ENCODE data around the gene PECR.

Gene PECR

DNA sequence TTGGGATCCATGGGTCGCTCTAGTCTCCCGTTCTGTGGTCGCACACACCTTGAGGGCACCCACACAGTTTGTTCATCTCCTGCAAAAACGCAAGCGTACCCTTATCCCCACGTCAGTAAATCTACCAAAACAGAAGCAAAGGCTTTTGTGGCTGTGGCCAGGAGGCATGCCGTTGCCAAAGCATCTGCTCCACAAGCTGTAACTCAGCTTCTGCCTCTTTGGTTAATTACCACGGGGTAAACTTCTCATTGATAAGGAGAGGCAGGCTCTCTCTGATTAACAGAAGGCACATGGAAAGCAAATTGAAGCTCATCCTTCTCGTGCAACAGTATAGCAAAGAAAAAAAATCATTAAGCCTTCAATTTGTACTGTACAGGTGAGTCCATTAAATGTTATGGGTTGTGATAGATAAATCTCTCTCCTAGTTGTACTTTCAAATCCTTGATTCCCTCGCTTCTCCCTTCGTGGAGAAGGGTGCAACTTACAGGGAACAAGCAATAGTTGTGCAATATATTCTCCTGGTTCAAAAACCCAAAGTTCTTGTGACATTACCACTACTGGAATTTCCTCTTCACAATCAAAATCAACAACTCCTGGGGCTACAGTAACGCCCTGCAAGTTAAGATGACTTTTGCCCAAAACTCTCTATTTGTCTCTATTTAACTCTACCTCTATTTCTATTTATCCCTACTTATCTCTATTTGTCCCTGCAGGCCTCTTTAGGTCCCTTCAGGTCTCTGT, 10.3 kb downstream of the PECR start:
- no peak for DNase-seq (ENCODE audit: low read depth)

DNA sequence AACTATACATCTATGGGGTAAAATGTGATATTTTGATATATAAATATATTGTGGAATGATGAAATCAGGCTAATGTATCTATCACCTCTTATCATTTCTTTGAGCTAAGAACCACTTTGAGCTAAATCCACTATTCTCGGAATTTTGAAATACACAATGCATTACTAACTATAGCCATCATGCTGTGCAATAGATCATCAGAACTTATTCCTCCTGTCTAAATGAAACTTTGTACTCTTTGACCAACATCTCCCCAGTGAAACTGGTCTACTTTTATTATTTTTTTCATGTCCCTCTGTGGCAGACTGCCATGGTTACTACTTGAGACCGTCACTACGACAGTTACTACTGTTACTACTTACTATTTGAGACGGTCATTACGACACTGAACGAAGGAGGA, 11.4 kb downstream of the PECR start:
- DNase-seq (ENCODE audit: low read depth): no peak

DNA sequence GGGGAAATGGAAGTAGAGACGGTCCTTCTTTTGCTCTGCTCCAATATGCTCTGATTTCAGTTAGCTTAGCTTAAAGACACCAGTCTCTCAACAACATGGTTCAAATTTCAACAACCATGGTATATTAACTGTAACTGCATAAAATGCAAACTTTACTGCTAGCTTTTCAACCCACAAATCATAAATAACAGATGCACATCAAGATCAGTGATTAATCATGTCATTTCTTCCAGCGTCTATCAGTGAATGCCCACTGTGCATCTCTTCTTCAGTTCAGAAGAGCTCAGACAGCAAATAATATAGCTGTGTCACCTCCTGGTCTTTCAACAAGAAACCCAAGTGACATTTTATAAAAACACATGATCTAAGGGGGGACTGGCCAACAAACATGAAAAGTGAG, 12.6 kb downstream of the PECR start:
- no peak for DNase-seq (ENCODE audit: low read depth)

DNA sequence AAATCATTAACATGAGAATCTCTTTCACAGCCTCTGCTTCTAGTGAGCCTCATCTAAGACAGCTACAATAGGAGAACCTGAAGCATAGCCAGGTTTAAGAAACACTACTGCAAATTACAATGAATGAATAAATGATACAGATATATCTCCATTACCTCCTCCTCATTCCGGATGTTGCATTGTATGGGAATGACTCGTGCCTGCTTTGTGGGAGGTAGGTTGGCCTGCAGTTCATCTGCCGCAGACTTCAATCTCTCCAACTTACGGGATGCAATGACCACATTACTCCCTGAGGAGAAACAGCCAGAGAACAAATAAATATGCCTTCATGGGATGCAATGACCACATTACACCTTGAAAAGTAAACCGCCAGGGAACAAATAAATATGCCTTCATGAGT, 15.4 kb downstream of the PECR start:
- no peak for DNase-seq (ENCODE audit: low read depth)

DNA sequence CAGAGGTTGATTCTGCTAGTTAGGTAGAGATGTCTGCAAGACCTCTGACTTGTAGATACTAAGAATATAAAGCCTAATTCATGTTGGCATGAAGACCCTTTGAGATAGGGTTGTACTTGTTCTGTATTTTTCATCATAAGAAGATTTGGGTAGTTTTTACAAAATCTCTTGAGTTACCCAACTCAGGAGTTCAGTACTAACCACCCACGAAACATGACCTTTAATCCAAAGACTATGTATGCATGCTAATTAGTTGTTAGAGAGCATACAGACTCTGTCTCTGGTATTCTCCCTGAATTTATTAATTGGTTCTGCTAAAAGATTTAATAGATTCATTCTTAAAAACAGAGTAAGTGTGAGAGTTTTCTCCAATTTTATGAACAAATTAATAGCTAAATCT, 16.9 kb downstream of the PECR start:
- no peak for DNase-seq (ENCODE audit: low read depth)

DNA sequence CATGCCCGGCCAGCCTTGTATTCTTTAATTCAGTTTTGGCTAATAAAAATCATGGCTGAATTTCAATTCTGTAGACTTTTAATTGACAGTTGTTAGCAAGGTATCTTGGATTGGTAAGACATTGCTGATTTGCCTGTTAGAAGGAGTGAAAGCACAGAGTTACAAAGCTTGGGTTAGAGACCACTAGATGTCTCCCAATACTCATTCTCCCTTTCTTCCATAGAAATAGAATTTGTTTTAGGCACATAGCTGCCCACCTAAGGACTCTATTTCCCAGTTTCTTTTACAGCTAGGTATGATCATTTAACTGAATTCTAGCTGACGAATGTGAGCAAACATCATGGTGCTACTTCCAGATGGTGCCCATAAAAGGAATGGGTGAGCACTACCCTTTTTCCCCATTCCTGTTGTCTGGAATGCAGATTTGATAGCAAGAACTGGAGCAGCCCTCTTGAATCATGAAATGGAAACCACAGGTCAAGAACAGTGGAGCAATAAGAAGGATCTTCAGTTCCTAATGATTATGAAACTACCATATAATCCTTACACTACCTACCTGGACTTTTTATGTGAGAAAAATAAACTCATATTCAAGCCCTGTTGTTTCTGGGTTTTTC, 17.5 kb downstream of the PECR start:
- DNase-seq (ENCODE audit: low read depth): no peak

DNA sequence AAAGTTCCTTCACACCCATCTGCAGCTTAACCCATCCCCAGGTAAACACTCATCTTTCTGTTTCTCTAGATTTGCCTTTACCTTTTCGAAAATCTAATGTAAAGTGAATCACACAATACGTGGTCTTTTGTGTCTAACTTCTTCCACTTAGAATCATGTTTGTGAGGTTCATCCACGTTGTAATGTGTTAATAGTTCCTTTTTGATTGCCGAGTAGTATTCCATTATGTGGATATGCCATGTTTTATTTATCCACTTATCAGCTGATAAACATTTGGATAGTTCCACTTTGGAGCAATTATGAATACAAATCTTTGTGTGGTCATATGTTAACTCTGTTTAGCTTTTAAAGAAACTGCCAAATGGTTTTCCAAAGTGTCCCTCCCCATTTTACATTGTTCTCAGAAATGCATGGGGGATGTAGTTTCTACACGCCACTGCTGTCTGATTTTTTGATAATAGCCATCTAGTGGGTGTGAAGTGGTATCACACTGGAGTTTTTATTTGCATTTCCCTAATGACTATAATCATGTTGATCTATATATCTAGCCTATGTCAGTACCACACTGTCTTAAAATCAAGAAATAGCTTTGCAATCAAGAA, 22.3 kb downstream of the PECR start:
- no peak for DNase-seq (ENCODE audit: low read depth)

DNA sequence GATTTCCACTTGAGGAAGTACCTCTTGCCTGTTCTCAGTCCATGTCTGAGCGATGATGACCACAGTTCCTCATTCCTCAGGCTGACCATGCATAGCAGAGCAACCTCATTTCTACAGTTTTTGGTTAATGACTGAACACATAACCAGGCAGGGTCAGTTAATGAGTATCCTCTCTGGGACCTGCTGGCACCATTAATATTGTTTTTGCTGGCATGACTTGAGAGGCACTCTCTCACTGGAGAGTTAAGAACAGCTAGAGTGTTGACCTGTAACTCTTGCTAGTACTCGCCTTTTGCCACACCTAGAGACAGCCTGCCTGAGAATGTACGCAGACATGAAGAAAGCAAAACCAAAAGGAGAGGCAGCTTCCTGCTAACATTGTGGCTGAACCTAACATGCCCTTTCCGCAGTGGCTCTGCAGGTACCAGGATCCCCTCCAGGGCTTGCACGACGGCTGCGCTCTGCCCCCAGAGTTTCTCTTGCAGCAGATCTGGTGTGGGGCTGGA, 23.9 kb downstream of the PECR start:
- DNase-seq (ENCODE audit: low read depth): peak; percentile 42

DNA sequence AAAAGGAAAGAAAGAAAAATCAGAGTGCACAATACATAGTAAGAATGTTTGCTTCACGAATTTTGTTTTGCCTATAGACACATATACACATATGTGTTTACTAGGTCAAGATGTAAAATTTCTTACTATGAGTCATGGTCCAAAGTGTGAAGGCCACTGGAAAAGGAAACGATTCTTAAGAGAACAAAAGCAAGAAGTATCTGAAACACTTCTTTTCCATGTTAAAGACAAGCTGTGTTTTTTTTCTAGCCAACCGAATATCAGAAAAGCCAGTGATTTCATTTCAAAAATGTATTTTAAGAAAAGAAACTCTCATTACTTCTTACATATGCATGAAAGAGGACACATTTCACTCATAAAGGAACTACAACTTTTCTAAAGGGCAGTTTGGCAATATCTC, 24.9 kb downstream of the PECR start:
- DNase-seq (ENCODE audit: low read depth): no peak

DNA sequence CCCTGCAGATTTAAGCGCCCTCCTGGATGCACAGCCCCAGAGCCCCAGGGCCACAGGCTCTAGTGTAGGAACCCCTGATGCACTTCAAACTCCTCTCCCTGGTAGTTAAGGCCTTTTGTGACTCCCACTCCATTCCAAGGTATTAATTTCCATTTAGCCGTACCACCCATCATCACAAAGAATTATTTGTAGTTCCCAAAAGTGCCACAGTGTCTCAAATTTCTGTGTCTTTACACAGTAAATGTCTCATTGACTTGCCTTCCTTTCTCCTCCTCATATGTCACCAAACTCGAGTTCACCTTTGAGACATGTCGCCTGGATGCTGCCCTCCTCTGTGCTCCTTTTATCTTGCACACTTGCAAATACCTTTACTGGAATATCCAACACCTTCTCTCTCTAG, 25.9 kb downstream of the PECR start:
- no peak for DNase-seq (ENCODE audit: low read depth)

DNA sequence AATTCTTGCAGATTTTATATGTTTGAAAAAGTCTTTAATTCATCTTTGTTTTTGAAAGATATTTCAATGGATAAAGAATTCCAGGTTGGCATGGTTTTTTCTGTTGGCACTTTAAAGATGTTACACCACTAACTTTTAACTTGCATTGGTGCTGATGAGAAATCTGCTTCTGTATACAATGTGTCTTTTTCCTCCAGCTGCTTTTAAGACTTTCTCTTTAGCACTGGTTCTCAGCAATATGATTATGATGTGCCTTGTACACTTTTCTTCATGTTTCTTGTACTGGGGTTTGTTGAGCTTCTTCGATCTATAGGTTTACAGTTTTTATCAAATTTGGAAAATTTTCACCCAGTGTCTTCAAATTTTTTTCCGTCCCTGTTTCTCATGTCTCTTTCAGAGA, 29.2 kb downstream of the PECR start:
- no peak for DNase-seq (ENCODE audit: low read depth)

DNA sequence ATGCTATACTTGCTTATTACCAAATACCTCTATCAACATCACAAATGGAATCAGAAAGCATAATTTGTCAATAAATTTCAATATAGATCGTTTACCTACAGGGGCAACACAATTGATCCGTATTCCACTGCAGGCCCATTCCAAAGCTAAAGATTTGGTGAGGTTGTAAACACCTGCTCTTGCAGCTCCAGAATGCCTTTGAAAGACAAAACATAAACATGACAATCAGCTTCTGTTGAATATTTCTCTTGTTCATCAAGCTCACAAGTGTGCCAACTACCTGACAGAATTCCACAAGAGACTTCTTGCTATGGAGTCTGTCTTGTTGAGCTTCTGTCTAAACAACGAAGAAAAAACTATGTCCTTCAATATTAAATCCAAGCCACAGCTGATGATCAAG, 30.3 kb downstream of the PECR start:
- no peak for DNase-seq (ENCODE audit: low read depth)

DNA sequence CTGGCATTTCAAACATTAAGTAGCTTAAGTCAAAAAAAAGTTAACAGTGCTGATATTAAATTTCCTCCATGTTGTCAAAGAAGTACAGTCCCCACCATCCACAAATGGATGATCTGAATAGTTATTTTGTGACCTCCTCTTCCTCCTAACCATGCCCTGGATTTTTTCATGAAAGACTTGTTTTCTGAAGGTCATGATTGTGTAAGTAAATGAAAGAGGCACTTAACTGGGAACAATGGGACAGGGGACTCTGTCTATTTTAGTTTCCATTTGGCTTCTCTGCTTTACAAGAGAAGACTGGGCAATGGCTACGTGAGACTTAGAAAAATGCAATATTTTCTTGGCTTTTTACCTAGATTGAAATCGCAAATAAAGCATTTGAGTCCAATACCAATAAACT, 32.2 kb downstream of the PECR start:
- no peak for DNase-seq (ENCODE audit: low read depth)

DNA sequence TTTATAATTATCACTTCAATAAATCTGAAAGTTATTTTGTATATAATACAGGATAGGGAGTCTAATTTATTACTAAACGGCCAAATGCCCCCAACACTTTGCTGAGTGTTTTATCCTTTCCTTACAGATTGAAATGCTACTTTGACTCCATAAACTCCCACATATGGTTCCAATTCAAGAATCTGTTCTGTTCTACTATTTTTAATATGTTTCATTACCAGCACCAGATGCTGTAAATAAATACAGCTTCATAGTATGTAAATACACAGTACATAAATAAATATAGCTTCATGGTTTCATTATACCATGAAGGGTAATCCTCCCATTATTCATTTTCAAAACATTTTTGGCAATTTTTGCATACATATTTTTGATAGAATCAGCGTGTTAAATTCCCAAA, 34.2 kb downstream of the PECR start:
- no peak for DNase-seq (ENCODE audit: low read depth)

DNA sequence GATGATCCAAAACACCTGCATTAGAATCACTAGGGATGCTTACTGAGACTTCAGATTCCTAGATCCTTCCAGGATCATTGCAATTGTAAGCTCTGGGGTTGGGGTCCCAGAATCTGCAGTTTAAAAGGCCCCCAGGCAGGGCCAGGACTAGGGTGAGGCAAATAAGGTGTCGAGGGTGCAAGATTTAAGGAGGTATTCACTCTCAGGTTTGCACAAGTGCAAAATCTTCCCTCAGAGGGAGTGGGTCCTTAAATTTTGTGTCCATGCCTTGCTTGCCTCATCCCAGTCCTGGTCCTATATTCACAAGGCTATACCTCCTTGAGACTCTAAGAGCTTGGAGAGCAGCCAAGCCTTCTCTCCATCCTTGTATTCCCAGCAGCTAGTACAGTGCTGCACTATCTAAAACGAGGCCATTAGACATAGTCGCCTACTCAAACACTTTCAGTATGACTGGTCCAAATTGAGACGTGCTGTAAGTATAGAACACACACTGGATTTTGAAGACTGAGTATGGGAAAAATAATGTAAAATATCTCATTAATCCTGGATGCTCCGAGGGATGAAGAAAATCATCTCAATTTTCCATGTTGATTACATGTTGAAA, 36.6 kb downstream of the PECR start:
- no peak for DNase-seq (ENCODE audit: low read depth)

DNA sequence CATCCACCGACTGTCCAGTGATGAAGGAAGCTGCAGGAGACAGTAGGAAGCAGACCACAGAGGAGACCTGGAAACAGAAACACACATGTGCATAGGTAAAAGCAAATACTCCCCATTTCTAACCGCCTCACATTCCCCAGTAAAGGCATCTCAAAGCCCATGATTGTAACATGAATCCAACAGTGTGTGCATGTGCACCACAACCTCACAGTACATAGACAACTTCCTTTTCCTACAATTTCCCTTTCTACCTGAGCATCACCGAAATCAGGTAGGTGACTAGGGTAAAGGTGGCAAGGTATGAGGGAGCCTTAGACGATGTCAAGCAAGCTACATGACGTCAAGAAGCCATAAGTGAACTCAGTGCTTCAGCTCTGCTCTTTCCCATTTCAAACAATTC, 37.7 kb downstream of the PECR start:
- no peak for DNase-seq (ENCODE audit: low read depth)

DNA sequence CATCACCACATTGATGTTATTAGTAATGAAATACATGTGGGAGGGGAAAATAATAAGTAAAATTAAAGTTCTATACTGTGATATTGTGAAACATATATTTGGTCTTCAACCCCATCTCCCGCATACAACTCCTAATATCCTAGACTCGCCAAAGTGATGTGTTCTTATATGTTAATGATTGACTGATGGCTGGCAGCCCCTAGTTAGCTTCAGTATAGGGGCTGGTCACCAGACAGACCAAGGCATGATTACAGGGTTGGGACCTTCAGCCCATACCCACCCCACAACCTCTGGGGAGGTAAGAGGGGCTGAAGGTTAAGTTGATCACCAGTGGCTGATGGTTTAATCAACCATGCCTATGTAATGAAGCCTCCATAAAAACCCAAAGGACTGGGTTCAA, 40.2 kb downstream of the PECR start:
- DNase-seq (ENCODE audit: low read depth): no peak

DNA sequence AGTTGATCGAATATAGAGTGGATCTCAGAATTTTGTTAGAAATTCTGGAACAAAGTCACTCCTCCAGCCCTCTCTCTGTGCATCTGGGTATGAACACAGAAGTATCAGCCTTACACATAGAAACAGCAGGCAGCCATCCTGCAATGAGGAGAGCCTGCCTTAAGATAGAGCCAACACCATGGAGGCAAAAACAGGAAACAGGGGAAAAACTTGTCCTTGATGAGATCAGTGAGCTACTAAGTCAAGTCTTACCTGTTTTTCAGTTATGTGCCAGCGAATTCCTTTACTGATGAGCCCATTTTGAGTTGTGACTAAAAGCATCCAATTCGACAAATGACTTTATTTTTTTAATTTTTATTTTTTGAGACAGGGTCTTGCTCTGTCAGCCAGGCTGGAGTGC, 41.7 kb downstream of the PECR start:
- DNase-seq (ENCODE audit: low read depth): no peak

DNA sequence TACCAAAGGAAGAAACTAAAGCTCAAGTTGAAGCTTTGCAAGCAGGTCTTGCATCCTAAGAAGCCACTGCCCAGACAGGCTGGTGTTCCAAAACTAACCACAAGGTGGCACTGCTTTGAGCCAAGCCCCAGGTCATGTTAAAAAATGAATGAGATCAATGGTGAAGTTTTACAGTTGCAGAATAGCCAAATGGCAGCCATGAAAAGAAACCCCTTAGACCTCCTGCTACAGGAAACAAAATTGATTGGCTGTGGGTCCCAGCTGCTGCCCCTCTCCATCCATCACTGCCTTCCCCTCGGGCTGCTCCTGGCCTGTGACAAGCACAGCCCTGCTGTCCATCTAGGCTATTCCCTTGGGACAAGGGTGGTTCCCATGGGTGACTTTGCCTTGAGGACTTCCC, 47.5 kb downstream of the PECR start:
- peak; percentile 71 for DNase-seq (ENCODE audit: low read depth)

DNA sequence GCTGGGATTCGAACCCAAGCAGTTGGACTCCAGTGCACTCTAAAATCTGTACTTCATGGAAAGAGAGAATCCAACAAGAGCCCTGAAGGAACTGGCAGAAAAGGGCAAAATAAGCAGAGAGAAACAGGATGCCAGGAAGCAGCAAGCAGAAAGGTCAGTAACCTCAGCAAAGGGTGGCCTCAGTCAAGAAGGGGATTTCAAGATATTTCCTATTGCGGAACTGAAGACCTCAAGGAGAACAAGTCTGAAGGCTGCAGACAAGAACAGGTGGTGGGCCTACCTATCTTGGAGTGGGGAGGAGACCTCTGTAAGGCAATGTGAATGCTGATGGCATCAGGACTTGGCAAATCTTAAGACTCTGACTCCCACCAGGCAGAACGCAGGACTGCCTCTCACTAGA, 48.2 kb downstream of the PECR start:
- DNase-seq (ENCODE audit: low read depth): no peak

DNA sequence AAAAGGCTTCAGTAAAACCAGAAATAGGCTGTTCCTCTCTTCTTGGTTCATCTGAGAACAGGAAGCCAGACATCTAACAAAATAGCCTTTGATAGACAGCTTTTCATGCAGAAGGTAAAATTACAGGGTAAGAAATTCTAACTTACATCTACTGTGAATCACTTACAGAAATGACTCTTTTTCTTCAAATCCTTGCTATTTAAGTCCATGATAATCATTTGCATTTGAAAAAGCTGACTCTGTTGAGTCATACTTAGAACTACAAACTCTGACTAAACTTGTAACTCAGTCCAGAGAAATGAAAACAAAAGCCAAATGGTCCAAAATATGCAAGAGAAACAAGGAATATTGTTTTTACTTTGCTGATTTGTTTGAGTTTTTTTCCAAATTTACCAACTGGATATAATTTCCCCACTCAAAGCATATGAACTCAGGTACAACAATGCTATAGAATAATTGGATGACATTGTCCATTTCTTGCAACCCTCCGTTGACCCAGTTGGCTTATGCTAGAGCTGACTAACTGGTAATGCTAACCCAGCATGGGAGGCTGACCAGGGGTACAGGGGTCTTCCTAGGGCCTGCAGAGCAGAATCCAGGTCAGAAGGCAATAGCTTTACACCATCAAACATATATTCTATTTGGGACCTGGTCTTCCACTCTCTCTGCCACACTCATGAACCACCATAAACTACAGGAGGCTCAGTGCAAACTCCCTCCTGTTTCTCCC, 49.5 kb downstream of the PECR start:
- DNase-seq (ENCODE audit: low read depth): no peak

DNA sequence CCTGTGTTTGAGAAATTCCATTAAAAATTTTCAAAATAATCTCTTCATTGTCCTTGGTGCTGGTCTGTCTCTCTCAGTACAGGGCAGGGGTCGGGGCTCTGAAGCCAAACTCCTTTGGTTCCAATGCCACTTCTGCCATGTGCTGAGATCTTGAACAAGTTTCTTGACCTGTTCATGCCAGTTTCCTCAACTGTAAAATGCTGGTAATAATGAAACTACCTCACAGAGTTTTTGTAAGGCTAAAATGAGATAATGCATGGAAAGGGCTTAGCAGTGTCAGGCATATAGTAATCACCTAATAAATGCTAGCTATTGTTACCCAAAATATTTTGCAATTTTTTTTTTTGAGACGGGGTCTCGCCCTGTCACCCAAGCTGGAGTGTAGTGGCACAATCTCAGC, 51.4 kb downstream of the PECR start:
- no peak for DNase-seq (ENCODE audit: low read depth)

All from activated gamma-delta T cell treated with anti-CD3 and anti-CD28 coated beads, Interleukin-2, amount 50 U/mL, for 16 hours (primary cell).